Urothelium cell line (cell line): ENCODE data around the gene SNAPC3.
"Not testable (repeated sequence)": the region's sequence is repeated elsewhere in the genome, so short reads cannot be mapped to it uniquely, and the experiment has no call there.

Experiments used
- DNase-seq: peaks from one replicate; pipeline ENCODE4 v3.0.0; 2011; ENCODE audit warnings: low spot score, mixed read lengths
- FAIRE-seq: peaks from 2 replicates; lab custom pipeline; 2011; peaks lifted over from hg19 to GRCh38; lab: Jason Lieb, UNC

SNAPC3 gene

DNA sequence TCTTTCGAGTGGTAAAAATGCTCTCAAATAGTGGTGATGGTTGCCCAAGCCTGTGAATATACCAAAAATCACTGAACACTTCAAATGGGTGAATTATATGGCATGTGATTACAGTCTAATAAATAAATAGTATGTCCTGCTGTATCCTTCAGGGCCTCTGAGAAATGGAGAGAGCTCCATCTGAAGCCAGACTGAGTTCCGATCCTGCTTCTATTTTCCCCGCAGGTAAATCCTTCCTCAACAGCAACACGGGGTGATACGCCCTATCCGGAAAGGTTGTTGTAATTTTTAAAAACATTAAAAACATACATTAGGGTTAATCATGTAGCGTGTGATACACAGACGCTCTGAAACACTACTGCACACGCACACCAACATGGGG, 695 bp upstream of the SNAPC3 start:
- no peak for FAIRE-seq
- no peak for DNase-seq

DNA sequence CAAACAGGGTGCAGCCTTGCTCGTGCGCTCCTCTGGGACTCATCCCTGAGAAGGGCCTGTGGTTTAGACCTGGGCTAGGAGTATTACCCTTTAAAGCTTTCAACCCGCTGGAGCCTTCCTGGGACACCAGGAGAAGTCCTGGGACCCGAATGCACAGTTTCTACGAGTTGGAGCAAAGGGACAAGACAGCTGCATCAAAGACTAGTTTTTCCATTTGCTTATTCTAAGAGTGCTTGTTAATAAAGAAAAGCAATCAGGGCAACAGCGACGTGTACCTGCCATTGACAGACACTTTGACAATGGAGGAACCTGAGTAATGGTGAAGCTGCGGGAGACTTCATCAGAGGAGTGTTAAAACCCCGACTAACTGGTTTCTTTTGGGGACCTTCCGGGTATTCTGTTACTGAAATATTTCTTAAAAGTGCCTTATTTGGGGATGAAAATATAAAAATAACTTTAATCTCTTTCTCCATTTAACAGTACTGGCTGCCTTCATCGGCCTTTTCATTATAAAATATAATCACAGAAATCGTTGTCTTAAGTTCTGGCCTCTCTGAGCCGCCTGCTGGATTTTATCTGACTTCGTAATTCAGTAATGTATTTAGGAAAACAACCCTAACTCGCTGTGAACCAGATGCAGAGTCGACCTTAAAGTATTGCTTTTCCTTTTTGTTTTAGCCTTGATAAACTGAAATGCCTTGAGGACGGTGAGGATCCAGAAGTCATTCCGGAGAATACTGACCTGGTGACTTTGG, 732 bp downstream of the SNAPC3 start:
- DNase-seq = no peak
- FAIRE-seq = no peak

DNA sequence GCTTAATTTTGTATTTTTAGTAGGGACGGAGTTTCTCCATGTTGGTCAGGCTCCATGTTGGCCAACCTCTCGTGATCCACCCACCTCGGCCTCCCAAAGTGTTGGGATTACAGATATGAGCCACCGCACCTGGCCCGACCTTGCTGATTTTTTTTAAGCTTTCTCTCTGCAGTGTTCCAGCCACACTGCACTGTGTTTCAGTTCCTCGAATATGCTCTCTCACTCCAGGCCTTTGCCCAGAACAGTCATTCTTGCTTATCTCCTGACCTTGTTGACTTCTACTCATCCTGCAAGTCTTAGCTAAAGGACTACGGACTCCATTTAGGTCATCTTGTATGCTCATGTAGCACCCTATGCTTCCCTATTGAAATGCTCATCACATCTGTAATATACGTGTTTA, 3.3 kb downstream of the SNAPC3 start:
- FAIRE-seq (no peak), DNase-seq (no peak)

DNA sequence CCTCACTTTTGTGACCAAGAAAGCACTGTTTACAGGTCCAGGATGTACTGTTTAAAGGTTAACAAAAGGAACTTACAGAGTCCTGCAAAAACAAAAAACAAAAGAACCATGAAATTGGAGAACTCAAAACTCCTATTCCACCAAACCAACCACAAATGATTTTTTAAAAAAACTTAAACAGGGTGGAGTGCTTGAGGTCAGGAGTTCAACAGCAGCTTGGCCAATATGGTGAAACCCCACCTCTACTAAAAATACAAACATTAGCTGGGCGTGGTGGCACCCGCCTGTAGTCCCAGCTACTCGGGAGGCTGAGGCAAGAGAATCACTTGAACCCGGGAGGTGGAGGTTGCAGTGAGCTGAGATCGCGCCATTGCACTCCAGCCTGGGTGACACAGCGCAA, 5.0 kb downstream of the SNAPC3 start:
- DNase-seq, FAIRE-seq: not testable (repeated sequence)

DNA sequence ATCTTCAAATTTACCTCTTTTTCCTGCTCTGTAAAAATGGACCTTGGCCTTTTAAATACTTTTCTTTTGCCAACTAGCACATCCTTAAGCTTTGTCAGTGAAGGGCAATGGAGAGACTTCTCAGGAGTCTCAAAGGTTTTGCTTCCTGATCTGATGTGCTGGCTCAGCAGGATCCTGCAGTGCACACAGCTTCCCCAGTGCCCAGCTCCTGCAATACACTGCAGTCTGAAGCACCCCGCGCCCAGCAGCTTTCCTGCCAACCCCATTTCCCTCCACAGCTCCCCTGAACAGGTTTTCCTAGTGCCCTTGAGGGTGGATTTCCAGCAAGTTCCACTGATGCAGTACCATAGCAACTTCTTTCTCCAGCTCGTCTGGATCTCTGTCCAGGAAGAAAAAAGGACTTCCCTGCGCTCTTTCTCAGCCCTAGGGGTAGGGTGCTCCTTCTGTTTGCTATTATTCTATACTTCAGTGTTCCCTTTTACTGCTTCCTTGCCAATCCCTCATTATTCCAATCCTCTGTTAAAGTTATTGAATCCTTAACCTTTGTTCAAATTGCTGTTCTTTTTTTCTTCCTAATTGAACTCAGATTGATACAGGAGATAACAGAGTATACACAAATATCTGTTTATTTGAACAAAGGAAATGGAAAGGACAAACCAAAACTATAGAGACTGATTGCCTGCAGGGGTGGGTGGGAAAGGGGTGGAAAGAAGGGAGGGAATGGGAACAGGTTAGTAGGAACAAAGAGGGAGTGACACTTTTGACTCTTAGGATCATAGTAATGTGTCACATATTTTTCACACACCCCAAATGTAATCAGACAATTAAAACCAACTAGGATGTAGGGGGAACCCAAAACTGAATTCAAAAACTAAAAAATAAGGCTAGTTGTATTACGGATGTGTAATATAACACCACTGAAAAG, 8.5 kb downstream of the SNAPC3 start:
- DNase-seq = no peak
- FAIRE-seq = no peak

DNA sequence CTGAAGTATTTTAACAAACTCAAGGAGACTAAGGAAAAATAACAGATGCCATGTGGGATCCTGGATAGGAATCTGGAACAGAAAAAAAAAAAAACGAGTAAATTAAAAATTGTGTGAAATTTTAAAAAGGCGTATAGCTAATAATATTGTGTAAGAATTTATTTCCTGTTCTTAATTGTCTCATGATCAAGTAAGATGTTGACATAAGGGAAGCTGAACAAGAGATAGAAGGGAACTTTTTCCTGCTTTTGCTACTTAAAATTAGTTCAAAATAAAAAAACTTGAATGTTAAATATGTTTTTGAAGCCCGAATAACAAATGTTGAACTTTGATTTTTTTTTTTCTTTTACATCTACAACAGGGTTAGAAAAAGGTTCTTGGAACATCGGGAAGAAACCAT, 10.5 kb downstream of the SNAPC3 start:
- DNase-seq (no peak), FAIRE-seq (no peak)

DNA sequence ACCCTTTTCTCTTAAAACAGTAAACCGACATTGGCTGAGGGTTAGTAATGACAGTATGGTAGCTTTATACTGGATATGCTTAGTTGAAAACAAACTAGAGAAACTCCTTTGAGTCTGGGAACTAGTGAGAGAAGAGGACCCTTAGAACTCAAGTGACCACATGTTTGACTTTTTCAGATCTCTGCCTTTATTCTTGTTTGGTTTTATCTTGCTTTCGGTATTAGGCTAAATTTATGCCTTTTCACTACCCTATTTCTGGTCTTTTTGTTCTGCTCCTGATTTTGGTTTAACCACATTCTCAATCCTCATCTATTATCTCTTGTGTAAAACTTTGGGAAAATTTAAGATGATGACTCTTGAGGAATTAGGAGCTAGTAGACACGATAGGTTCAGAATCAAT, 11.0 kb downstream of the SNAPC3 start:
- DNase-seq = no peak
- FAIRE-seq = no peak

DNA sequence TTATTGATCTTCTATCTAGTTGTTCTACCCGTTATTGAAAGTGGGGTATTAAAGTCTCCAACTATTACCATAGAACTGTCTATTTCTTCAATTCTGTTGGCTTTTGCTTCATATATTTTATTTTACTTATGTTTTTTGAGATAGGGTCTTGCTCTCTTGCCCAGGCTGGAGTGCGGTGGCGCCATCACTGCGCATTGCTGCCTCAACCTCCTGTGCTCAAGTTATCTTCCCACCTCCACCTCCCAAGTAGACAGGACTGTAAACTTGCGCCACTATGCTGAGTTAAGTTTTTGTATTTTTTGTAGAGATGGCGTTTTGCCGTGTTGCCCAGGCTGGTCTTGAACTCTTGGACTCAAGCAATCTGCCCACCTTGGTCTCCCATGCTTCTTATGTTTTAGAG, 16.2 kb downstream of the SNAPC3 start:
- no peak for FAIRE-seq
- no peak for DNase-seq

DNA sequence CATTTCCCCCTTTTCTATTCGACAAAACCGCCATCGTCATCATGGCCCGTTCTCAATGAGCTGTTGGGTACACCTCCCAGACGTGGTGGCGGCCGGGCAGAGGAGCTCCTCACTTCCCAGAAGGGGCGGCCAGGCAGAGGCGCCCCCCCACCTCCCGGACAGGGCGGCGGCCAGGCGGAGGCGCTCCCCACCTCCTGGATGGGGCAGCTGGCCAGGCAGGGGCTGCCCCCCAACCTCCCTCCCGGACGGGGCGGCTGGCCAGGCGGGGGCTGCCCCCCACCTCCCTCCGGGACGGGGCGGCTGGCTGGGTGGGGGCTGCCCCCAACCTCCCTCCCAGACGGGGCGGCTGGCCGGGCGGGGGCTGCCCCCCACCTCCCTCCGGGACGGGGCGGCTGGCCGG, 19.2 kb downstream of the SNAPC3 start:
- DNase-seq, FAIRE-seq: not testable (repeated sequence)

DNA sequence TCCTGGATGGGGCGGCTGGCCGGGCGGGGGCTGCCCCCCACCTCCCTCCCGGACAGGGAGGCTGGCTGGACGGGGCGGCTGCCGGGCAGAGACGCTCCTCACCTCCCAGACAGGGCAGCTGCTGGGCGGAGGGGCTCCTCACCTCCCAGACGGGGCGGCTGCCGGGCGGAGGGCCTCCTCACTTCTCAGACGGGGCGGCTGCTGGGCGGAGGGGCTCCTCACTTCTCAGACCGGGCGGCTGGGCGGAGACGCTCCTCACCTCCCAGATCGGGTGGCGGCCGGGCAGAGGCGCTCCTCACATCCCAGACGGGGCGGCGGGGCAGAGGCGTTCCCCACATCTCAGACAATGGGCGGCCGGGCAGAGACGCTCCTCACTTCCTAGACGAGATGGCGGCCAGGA, 19.6 kb downstream of the SNAPC3 start:
- not testable (repeated sequence) for FAIRE-seq, DNase-seq

DNA sequence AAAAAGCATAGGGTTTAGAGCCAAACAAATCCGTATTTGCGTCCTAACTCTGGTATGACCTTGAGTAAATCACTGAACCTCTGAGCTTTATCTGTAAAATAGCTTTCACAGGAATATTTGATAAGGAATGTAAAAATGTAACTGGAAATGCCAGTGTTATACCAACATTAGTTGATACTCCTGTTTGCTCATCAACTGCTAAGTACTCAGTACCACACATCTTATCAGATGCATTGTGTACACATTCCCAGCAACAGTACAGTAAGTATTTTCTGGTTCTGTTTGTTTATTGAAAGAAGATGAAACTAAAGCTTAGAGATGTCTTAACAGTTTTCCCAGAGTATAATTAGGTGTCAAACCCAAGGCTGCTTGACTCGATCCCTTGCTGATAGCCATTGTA, 21.5 kb downstream of the SNAPC3 start:
- DNase-seq (no peak), FAIRE-seq (no peak)

DNA sequence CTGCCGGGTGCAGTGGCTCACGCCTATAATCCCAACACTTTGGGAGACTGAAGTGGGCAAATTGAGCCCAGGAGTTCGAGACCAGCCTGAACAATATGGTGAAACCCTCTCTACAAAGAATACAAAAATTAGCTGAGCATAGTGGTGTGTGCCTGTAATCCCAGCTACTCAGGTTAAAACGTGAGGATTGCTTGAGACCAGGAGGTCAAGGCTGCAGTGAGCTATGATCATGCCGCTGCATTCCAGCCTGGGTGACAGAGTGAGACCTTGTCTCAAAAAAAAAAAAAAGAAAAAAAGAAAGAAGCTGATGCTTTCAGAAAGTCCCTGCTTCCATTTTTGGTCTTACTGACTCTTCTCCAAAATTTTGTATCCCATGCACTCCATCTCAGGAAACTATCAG, 31.3 kb downstream of the SNAPC3 start:
- FAIRE-seq = no peak
- no peak for DNase-seq

DNA sequence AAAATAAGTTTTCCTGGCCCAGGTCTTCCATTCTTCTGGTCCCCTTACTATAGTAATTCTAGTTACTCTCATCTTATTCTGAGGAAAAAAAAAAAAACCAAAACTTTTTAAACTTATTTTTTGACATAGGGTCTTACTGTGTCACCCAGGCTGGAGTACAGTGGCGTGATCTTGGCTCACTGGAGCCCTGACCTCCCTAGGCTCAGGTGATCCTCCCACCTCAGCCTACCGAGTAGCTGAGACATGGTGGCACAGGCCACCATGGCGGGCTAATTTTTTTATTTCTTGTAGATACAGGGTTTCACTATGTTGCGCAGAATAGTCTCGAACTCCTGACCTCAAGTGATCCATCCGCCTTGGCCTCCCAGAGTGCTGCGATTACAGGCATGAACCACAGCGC, 38.4 kb downstream of the SNAPC3 start:
- DNase-seq (no peak), FAIRE-seq (no peak)

DNA sequence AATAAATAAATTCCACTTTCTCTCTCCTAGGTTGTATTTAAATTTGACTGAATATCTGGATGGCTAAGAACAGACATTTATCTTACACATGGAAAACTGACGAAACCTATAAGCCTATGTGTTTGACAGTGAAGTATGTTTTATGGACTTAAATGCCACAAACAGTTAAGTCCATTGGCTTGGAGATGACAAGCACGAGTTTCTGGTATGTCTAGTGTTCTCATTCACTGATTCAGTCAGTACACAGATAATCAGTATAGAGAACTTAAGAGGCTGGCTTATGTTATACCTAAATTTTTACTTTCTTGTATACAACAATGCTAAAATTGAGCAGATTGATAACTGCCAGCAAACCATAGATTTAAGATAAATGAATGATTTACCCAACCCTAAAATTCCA, 38.9 kb downstream of the SNAPC3 start:
- FAIRE-seq = no peak
- DNase-seq = no peak

DNA sequence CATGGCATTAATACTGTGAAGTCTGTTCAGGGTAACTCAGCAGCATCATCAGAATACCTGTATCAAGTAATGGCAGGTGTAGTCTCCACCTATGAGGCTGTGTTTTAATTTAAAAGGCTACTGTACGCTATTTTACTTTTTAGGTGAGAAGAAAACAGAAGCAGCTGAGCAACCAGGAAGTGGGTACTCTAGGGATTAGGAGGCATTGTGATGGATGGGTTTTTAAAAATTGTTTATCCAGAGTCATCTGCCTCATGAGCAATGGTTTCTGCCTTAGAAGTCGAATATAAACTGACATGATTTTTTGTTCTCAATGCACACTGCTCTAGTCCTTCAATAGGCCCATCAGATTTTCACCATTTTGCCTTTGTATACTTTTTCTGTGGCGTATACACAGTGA, 45.5 kb downstream of the SNAPC3 start:
- FAIRE-seq = no peak
- no peak for DNase-seq

DNA sequence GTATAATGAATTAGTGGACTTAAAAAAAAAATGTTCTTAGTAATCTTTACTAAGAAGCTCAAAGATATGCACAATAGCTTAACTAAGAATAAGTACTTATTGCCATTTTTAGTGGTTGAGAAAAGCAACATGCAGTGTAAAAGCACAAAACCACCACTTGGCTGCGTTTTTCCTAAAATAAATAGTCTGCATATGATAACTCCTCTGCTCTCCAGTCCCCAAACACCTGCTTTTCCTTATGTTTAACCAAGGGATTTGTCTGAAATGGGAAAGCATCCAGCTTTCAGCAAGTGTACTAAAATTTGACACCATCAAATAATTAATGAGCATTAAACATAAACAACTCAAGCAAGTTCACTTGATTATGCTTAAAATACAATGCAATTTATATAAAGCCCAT, 46.7 kb downstream of the SNAPC3 start:
- no peak for FAIRE-seq

DNA sequence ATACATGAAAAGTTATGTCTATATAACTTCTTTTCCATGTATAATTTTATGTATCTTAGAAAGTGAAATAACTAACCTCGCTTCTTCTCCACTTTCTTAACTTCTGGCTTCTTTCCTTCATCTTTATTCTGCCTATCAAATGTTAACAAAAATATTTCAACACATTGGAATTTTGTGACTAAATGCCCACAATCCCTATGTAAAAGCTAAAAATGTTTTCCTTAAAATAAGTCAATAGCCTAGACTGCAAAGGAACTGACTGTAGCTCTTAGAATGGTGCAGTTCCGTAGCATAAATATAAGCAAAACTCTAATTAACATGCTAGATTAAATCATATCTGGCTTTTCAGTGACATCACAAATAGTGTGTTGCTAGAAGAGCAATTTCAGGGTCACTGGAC, 47.2 kb downstream of the SNAPC3 start:
- no peak for FAIRE-seq
- DNase-seq = no peak

More for the DNA sequence above, 46.7 kb downstream of the SNAPC3 start:
- no peak for DNase-seq

DNA sequence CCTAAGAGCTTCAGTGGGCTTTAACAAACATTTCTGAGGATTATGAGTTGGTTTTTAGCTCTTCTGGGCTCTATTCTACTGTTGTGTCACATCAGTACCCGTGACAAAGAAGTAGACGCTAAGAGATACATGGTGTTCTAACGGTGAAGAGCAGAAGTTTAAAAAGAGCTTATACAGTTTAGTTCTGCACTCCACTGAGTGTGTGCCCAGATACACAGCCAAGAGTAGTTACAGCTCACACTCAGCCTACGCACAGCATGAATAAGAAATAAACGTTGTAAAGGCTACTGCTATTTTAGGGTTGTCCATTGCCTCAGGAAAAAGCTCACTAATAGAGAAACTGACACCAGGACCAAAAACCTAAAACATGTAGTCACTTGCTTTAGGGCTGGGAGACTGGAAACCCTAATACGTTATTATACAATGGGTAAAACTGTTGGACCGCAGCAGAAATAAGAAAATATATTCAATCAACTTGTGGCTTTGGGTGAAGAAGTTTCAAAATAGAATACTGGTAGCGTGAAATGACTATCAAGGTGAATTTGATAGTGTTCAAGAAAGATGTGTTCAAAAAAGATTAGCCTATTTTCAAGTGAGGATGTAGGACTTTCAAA, 53.4 kb downstream of the SNAPC3 start:
- no peak for DNase-seq
- FAIRE-seq = no peak

DNA sequence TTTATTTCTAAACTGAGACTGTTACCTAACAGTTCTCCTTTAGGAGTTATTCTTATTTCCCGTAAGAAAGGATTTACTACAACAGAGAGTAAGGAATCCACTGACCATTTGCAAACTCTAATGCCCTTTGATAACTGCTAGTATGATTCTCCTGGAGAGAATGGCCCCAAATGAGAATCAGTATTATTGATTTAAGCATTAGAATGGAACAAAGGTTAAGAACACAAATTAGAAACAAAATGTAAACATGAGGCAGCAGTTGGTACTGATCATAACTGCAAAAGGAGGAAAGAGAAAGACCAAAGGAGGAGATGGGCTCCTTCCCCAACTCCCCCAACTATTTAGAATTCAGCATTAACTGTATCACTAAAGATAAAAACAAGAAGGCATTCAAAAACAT, 57.4 kb downstream of the SNAPC3 start:
- DNase-seq (no peak), FAIRE-seq (no peak)

DNA sequence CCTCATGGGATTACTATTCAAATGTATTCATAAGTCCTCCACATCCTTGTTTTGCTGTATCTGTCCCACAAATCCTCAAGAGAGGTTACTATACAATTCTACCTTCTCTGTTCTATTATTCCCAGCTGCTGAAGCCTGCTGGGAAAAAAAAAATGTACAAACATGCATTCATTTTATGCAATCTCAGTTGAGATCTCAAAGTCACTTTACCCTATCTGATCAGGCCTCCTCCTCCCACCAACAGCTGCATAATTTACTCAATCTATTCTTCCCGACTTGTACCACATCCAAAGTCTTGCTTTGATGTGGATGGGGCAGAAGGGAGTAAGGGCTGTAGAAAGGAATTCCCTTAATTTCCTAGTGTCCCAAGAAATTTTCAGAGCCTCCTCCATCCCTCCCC, 59.5 kb downstream of the SNAPC3 start:
- DNase-seq (no peak), FAIRE-seq (no peak)

DNA sequence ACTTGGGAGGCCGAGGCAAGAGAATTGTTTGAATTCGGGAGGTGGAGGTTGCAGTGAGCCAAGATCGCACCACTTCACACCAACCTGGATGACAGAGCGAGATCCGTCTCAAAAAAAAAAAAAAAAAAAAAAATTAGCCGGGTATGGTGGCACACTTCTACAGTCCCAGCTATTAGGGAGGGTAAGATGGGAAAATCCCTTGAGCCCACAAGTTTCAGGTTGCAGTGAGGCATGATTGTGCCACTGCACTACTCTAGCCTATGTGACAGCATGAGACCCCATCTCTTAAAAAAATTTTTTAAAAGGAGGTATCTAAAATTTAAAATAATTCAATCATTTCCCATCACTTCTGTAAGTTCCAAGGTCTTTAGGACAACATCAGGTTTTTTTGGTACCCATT, 62.1 kb downstream of the SNAPC3 start:
- FAIRE-seq (no peak), DNase-seq (no peak)
